HG03095 (cell line): ENCODE data around the gene MPPE1.
"Not testable (repeated sequence)": the region's sequence is repeated elsewhere in the genome, so short reads cannot be mapped to it uniquely, and the experiment has no call there.

Experiments used
- ATAC-seq: cut with Tn5 transposase; IDR thresholded peaks from one replicate; pipeline ENCODE4 v1.9.1; 2021; ENCODE audit warnings: moderate library complexity; ENCODE audit not compliant: unreplicated experiment

The MPPE1 gene

GRCh38 chr18:11925800-11926481 lies 17.8 kb upstream of the MPPE1 start:
- ATAC-seq: no peak

GRCh38 chr18:11923450-11923849 lies 15.3 kb upstream of the MPPE1 start:
- ATAC-seq: no peak

GRCh38 chr18:11919522-11919921 lies 11.4 kb upstream of the MPPE1 start:
- not testable (repeated sequence) for ATAC-seq

- ATAC-seq: not testable (repeated sequence)
These were observed 8.8 kb upstream of the MPPE1 start for GRCh38 chr18:11916880-11917279.

- ATAC-seq: no peak
These were observed 1.5 kb upstream of the MPPE1 start for GRCh38 chr18:11909591-11910026.

- ATAC-seq: no peak
These were observed 941 bp upstream of the MPPE1 start for GRCh38 chr18:11909061-11909455.

GRCh38 chr18:11906926-11907874 lies 917 bp downstream of the MPPE1 start:
- no peak for ATAC-seq

- ATAC-seq: no peak
These were observed 1.9 kb downstream of the MPPE1 start for GRCh38 chr18:11906176-11906575.

- ATAC-seq: no peak
These were observed 2.5 kb downstream of the MPPE1 start for GRCh38 chr18:11905613-11906012.

- no peak for ATAC-seq
These were observed 5.4 kb downstream of the MPPE1 start for GRCh38 chr18:11902522-11903292.

- ATAC-seq: no peak
These were observed 6.2 kb downstream of the MPPE1 start for GRCh38 chr18:11901826-11902438.

GRCh38 chr18:11899063-11899462 lies 9.1 kb downstream of the MPPE1 start:
- no peak for ATAC-seq

- no peak for ATAC-seq
These were observed 10.3 kb downstream of the MPPE1 start for GRCh38 chr18:11897781-11898180.

- not testable (repeated sequence) for ATAC-seq
These were observed 15.7 kb downstream of the MPPE1 start for GRCh38 chr18:11892438-11892837.

- ATAC-seq: no peak
These were observed 16.4 kb downstream of the MPPE1 start for GRCh38 chr18:11891737-11892136.

- ATAC-seq: no peak
These were observed 18.8 kb downstream of the MPPE1 start for GRCh38 chr18:11889284-11889683.

GRCh38 chr18:11888726-11889125 lies 19.4 kb downstream of the MPPE1 start:
- no peak for ATAC-seq

- no peak for ATAC-seq
These were observed 20.6 kb downstream of the MPPE1 start for GRCh38 chr18:11887328-11888128.

- ATAC-seq: no peak
These were observed 21.5 kb downstream of the MPPE1 start for GRCh38 chr18:11886577-11887110.
